Measurements from ENCODE around the gene DECR2.
A peak's percentile ranks its signal among the peaks of the same experiment; 100 is the strongest.
"Not testable (repeated sequence)": the region's sequence is repeated elsewhere in the genome, so short reads cannot be mapped to it uniquely, and the experiment has no call there.

DECR2 gene

GRCh38 chr16:397135-397661 is 4.5 kb upstream of the DECR2 start, which contains the start of gene NME4:
Gene NME4 (plus strand): TSS chr16:397199. CDS start chr16:397223, 24 bp downstream.
- peak within 1 kb of the TSS; percentile 83 for H3K4me3 ChIP-seq (ENCODE audit: low read length)
- TF ChIP-seq ZNF274 (IDR thresholded peaks at IDR 0.05; ENCODE audit: low read depth, low read length): no peak

- TF ChIP-seq ZNF274 (IDR thresholded peaks at IDR 0.05; ENCODE audit: low read depth, low read length): no peak
- no peak overlapping the region for H3K4me3 ChIP-seq (ENCODE audit: low read length)
These were observed 3.9 kb upstream of the DECR2 start for GRCh38 chr16:397736-398332.

DNA sequence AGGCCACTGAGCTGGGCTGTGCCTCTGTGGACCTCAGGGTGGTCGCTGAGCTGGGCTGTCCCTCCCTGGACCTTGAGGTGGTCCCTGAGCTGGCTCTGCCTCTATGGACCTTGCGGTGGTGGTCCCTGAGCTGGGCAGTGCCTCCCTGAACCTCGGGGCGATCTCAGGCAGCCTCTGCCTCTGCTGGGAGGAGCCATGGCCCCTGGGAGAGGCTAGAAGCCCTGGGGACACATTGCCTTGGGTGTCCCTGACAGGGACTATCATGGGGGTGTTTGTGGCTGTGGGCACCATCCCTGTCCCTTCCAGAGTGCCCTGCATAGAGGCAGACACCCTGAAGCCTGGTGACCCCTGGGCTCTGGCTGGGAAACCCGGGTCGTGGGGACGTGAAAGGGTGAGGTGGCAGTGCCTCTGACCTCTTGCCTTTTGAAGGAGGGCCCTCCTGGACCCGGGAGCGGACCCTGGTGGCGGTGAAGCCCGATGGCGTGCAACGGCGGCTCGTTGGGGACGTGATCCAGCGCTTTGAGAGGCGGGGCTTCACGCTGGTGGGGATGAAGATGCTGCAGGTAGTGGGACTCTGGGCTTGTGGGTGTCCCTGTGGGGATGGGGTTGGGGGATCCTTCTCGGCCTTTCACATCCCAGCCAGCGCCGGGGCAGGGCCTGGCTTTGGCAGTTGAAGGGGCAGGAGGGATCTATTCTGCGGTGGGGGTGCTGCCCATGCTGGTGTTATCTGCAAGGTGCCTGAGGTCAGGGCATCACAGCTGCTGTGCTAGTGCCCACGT is 2.9 kb upstream of the DECR2 start:
- no peak overlapping the region for H3K4me3 ChIP-seq (ENCODE audit: low read length)
- no peak for TF ChIP-seq ZNF274 (IDR thresholded peaks at IDR 0.05; ENCODE audit: low read depth, low read length)

DNA sequence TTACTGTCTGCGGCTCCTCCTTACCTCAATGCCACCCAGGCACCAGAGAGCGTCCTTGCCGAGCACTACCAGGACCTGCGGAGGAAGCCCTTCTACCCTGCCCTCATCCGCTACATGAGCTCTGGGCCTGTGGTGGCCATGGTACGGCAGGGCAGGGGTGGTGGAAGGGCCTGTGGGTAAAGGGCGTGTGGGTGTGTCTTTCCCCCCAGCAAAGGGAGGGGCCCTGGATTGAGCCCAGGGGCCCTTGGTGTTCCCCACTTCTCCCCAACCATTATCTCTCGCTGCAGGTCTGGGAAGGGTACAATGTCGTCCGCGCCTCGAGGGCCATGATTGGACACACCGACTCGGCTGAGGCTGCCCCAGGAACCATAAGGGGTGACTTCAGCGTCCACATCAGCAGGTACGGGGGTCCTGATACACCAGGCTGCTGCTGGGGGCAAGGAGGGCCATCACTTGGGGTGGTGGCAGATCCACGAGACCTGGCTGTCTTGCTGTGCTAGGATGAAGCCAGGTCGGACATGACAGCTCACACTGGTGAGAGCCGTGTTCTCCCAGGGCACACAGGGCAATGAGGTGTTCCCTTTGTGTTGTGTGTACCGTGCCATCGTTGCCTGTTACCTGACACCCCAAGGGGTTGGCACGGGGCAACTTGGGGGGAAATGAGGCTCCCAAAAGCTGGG is 2.2 kb upstream of the DECR2 start:
- no peak for TF ChIP-seq ZNF274 (IDR thresholded peaks at IDR 0.05; ENCODE audit: low read depth, low read length)
- H3K4me3 ChIP-seq (ENCODE audit: low read length): no peak overlapping the region

DNA sequence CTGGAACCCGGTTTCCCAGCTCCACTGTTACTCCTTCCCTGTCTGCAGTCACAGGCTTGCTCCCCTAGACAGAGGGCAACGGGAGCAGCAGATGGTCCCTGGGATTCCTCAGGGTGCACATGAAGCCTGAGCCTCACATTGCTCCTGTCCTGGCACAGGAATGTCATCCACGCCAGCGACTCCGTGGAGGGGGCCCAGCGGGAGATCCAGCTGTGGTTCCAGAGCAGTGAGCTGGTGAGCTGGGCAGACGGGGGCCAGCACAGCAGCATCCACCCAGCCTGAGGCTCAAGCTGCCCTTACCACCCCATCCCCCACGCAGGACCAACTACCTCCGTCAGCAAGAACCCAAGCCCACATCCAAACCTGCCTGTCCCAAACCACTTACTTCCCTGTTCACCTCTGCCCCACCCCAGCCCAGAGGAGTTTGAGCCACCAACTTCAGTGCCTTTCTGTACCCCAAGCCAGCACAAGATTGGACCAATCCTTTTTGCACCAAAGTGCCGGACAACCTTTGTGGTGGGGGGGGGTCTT is 1.6 kb upstream of the DECR2 start:
- no peak for TF ChIP-seq ZNF274 (IDR thresholded peaks at IDR 0.05; ENCODE audit: low read depth, low read length)
- H3K4me3 ChIP-seq (ENCODE audit: low read length): peak overlapping the region; percentile 85; the same call in 1 of the 2 replicates

GRCh38 chr16:404971-405486 is 3.3 kb downstream of the DECR2 start:
- H3K4me3 ChIP-seq (ENCODE audit: low read length): no peak overlapping the region
- no peak for TF ChIP-seq ZNF274 (IDR thresholded peaks at IDR 0.05; ENCODE audit: low read depth, low read length)

GRCh38 chr16:405548-406506 is 4.1 kb downstream of the DECR2 start:
- H3K4me3 ChIP-seq (ENCODE audit: low read length): no peak overlapping the region
- TF ChIP-seq ZNF274 (IDR thresholded peaks at IDR 0.05; ENCODE audit: low read depth, low read length): no peak

DNA sequence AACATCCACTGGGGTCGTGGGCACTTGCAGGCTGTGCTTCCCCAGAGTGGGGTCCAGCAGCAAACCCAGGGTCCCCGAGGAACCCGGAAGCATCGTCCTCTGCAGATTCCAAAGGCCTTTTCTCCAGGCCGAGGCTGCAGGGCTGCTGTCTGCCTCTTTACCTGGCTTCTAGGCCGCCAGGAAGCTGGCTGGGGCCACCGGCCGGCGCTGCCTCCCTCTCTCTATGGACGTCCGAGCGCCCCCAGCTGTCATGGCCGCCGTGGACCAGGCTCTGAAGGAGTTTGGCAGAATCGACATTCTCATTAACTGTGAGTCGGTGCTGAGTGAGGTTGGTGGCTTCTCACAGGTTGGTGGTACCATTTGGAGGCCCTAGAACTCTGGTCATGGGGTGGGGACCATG is 5.6 kb downstream of the DECR2 start:
- H3K4me3 ChIP-seq (ENCODE audit: low read length): no peak overlapping the region
- TF ChIP-seq ZNF274 (IDR thresholded peaks at IDR 0.05; ENCODE audit: low read depth, low read length): no peak

DNA sequence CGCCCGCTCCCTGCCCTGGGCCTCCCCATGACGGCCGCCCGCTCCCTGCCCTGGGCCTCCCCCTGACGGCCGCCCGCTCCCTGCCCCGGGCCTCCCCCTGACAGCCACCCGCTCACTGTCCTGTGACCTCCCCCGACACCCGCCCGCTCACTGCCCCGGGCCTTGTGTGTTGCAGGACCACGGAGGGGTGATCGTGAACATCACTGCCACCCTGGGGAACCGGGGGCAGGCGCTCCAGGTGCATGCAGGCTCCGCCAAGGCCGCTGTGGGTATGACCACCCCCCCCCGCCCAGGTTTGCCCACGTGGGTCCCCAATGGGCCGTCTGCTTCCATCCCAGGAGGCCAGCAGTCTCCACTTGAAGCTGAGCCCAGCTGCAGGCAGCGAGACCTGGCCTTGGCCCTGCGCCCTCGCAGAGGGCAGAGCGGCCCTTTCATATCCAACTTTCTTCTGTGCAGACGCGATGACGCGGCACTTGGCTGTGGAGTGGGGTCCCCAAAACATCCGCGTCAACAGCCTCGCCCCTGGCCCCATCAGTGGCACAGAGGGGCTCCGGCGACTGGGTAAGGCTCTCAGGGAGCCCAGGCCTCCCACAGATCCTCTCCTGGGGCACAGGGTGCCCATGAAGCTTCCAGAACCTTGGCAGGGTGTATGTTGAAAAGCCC is 9.0 kb downstream of the DECR2 start:
- H3K4me3 ChIP-seq (ENCODE audit: low read length): no peak overlapping the region
- TF ChIP-seq ZNF274 (IDR thresholded peaks at IDR 0.05; ENCODE audit: low read depth, low read length): no peak

- H3K4me3 ChIP-seq (ENCODE audit: low read length): no peak overlapping the region
- TF ChIP-seq ZNF274 (IDR thresholded peaks at IDR 0.05; ENCODE audit: low read depth, low read length): no peak
These were observed 10.0 kb downstream of the DECR2 start for GRCh38 chr16:411576-412265.

GRCh38 chr16:414395-415169 is 12.9 kb downstream of the DECR2 start:
- H3K4me3 ChIP-seq (ENCODE audit: low read length): no peak overlapping the region
- TF ChIP-seq ZNF274 (IDR thresholded peaks at IDR 0.05; ENCODE audit: low read depth, low read length): no peak

DNA sequence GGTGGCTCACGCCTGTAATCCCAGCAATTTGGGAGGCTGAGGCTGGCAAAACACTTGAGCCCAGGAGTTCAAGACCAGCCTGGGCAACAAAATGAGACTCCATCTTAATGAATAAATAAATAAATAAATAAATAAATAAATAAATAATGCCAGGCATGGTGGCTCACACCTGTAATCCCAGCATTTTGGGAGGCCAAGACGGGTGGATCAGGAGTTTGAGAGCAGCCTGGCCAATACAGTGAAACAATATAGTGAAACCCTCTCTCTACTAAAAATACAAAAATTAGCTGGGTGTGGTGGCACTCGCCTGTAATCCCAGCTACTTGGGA is 13.4 kb downstream of the DECR2 start:
- H3K4me3 ChIP-seq (ENCODE audit: low read length): not testable (repeated sequence)

DNA sequence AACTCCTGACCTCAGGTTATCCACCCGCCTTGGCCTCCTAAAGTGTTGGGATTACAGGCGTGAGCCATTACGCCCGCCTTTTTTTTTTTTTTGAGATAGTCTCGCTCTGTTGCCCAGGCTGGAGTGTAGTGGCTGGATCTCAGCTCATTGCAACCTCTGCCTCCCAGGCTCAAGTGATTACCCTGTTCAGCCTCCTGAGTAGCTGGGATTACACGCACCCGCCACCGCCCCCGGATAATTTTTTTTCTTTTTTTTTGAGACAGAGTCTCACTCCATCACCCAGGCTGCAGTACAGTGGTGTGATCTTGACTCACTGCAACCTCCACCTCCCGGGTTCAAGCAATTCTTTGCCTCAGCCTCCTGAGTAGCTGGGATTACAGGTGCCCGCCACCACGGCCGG is 20.5 kb downstream of the DECR2 start:
- H3K4me3 ChIP-seq (ENCODE audit: low read length): not testable (repeated sequence)
